ENCODE data around the gene CCDC92.

- no peak for TF ChIP-seq CTCF (IDR thresholded peaks at IDR 0.05; ENCODE audit: extremely low read depth in 1 of 2, insufficient read depth in 1 of 2, low read depth in 1 of 2, low read length in 2 of 2)
- no peak for TF ChIP-seq POLR2AphosphoS5 (IDR thresholded peaks at IDR 0.05; ENCODE audit: insufficient read depth, low read depth, low read length)
- no peak for TF ChIP-seq POLR2A (IDR thresholded peaks at IDR 0.05; ENCODE audit: low read depth, low read length)
- no peak for TF ChIP-seq MYC (IDR thresholded peaks at IDR 0.05; ENCODE audit: low read depth, low read length)
- TF ChIP-seq FOS (IDR thresholded peaks at IDR 0.05; ENCODE audit: borderline replicate concordance, insufficient read depth, low read length) = no peak
- TF ChIP-seq JUN (IDR thresholded peaks at IDR 0.05; ENCODE audit: borderline replicate concordance, insufficient read depth, insufficient read length, low read depth) = no peak
- TF ChIP-seq EZH2 (IDR thresholded peaks at IDR 0.05; ENCODE audit: borderline replicate concordance, low read depth, low read length, severe bottlenecking) = no peak
- no peak for TF ChIP-seq MAX (IDR thresholded peaks at IDR 0.05; ENCODE audit: insufficient read depth, insufficient read length)
Observed at GRCh38 chr12:123899368-123899767, 73.3 kb downstream of the CCDC92 start.
